ENCODE measurements around the gene LSS. TPM values are rescaled to one million over a fixed set of nuclear protein-coding genes. Genes with fewer than 3 reads are reported as not detected.

LSS gene
- total and polyA plus RNA-seq, 2 of the 4 experiments (the other 2 are of a cell fraction) = 43.4 to 58.1 TPM

GRCh38 chr21:46160657-46160906, 68.0 kb downstream of the LSS start:
- no peak overlapping the region for H2BK15ac ChIP-seq (ENCODE audit: low read depth, low read length)
- intact Hi-C loops (cut with micrococcal nuclease) = no loop called here
- H2BK5ac ChIP-seq (ENCODE audit: low read depth, low read length, poor library complexity, severe bottlenecking) = no peak overlapping the region
- no peak overlapping the region for H2BK120ac ChIP-seq (ENCODE audit: low read depth, low read length)
- H3K4me2 ChIP-seq (ENCODE audit: low read depth, low read length) = no peak overlapping the region
- 0 out of 2 replicates have a peak, but pooled peaks cover 3% of the 10 kb centered on the region for H3K9me1 ChIP-seq (ENCODE audit: insufficient read depth, low read length)
- no peak overlapping the region for H3K4ac ChIP-seq (ENCODE audit: low read depth, low read length)
- no TSS peak for BruUV-seq (replicated peaks)
- H4K91ac ChIP-seq (ENCODE audit: insufficient read depth, low read depth, low read length) = no peak overlapping the region
- H3K18ac ChIP-seq (ENCODE audit: low read depth, low read length) = no peak overlapping the region
- CTCF ChIA-PET = no interaction called here
- TF ChIP-seq BHLHE40 (IDR thresholded peaks at IDR 0.05; ENCODE audit: low read depth, low read length) = no peak
- dilution Hi-C loops (cut with HindIII; ENCODE audit: low sequenced_read_pairs, unreplicated experiment) = no loop called here
- no peak overlapping the region for H2AK9ac ChIP-seq (replicated peaks; ENCODE audit: low read depth, low read length, poor library complexity)
- H4K20me1 ChIP-seq (ENCODE audit: insufficient read depth, low read length) = no peaks in the 10 kb centered on the region
- no peak overlapping the region for H3K56ac ChIP-seq (ENCODE audit: extremely low read depth, insufficient read depth, low read length)
- no peak overlapping the region for H2AFZ ChIP-seq (replicated peaks; ENCODE audit: low read length, poor library complexity)
- H3K23ac ChIP-seq (ENCODE audit: low read depth, low read length) = no peak overlapping the region
- peaks cover 2% of the 10 kb centered on the region; the same call in 1 of the 2 replicates for H3K9me3 ChIP-seq (ENCODE audit: control insufficient read depth, insufficient read depth, low read length)
- no peak overlapping the region for H3K9ac ChIP-seq (ENCODE audit: low read depth, low read length)
- no peak overlapping the region for H3K27ac ChIP-seq (ENCODE audit: insufficient read depth, low read length)
- no peak overlapping the region for H4K8ac ChIP-seq (ENCODE audit: low read depth in 2 of 2, low read length in 2 of 2)
- H4K5ac ChIP-seq (ENCODE audit: low read depth, low read length) = no peak overlapping the region
- H3K27me3 ChIP-seq (ENCODE audit: control insufficient read depth, insufficient read depth, low read length) = no peaks in the 10 kb centered on the region
- no peak for ATAC-seq (ENCODE audit: low read depth)
- no peak overlapping the region for H2AK5ac ChIP-seq (ENCODE audit: low read depth, low read length)
- H3K14ac ChIP-seq (replicated peaks; ENCODE audit: low read depth, low read length) = no peak overlapping the region
- in situ Hi-C loops (cut with MboI; ENCODE audit: low sequenced_read_pairs) = no loop called here
- DNase-seq = no peak
- no peaks in the 10 kb centered on the region for H3K4me1 ChIP-seq (ENCODE audit: control insufficient read depth, insufficient read depth, low read length)
- H3K4me3 ChIP-seq (ENCODE audit: insufficient read depth, low read depth, low read length) = no peak overlapping the region
- no peak overlapping the region for H2BK20ac ChIP-seq (ENCODE audit: low read depth, low read length)
- POLR2A ChIA-PET (ENCODE audit: unreplicated experiment) = no interaction called here
- no peaks in the 10 kb centered on the region for H3K79me1 ChIP-seq (ENCODE audit: low read depth in 1 of 2, low read length in 2 of 2)
- H3K36me3 ChIP-seq (ENCODE audit: control insufficient read depth, insufficient read depth, low read length) = peaks cover 5% of the 10 kb centered on the region
- no CpG with 5 or more reads among the region's 22 CpGs for WGBS, 2 experiments (ENCODE audit: extremely low coverage in 2 of 2, insufficient read length in 1 of 2)
